ENCODE results near the gene PINLYP.

PINLYP gene

DNA sequence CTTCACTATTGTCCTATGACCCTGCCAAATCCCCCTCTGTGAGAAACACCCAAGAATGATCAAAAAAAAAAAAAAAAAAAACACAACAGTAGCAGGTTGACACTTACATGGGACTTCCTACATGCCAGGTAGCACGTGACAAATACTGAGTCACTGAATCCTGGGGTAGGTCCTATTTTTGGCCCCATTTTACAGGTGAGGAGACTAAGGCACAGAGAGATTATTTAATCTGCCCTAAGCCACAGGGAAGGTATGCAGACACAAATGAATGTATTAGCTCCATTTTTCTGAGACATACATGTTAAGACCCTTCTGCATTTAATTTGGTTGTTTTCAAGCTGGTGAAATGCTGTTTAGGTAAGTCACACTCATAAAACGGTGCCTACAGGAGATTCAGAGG is 26.9 kb upstream of the PINLYP start:
- DNase-seq (ENCODE audit: low read depth), result no peak

DNA sequence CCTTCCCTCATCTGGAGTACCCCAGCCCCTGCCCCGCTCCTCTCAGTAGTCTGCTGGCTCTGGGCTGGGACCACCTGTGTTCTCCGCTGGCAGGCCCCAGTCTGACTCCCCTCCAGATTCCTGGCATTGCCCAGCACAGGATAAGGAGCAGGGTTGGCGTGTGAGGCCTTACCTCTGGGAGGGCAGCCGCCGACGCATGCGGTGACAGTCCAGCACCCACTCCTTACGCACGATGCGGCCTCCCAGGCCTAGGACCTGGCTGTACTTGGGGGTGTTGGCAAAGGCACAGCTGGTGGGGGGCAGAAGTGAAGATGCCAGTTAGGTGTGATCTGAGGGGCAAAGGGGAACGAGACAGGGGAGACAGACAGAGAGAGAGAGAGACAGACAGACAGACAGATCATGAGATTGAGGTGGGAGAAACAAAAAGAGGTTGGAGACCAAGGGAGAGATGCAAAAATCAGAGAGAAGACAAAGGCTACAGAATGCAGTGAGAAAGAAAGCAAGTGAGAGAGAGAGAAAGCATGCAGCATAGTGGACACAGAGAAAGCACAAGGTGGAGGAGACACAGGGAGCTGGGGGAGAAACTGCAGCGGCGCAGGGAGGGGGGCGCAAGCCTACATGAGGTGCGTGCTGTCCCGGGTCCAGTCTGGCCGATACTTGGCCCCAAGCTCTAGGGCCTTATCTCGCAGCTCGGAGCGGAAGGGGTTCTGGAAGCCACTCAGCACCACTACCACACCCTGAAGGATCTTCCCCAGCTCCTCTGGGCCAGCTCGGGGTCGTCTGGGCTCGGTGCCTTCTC is 24.0 kb upstream of the PINLYP start:
- DNase-seq (ENCODE audit: low read depth), result no peak

DNA sequence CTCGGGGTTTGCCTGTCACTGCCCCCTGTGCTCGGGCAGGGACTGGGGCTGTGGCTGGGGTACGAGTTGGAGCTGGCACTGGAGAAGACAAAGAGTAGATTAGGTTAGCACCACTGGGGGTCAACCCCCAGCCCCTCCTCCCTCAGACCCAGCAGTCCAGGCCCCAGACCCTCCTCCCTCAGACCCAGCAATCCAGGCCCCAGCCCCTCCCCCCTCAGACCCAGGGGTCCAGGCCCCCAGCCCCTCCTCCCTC is 23.5 kb upstream of the PINLYP start:
- DNase-seq (ENCODE audit: low read depth), result no peak

DNA sequence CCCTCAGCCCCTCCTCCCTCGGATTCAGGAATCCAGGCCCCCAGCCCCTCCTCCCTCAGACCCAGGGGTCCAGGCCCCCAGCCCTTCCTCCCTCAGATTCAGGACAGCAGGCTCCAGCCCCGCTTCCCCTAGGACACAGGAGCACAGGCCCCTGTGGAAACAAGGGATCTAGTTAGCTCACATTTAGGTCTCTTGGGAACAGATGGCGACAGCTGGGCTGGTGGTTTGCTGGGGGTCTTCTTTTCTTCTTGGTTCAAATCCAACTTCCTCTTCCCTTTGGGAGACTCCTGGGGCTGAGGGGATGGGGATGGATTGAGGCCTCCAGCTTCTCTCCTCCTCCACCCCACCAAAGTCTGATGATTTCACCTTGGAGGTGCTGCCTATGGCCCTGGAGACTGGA is 23.0 kb upstream of the PINLYP start:
- no peak for DNase-seq (ENCODE audit: low read depth)

DNA sequence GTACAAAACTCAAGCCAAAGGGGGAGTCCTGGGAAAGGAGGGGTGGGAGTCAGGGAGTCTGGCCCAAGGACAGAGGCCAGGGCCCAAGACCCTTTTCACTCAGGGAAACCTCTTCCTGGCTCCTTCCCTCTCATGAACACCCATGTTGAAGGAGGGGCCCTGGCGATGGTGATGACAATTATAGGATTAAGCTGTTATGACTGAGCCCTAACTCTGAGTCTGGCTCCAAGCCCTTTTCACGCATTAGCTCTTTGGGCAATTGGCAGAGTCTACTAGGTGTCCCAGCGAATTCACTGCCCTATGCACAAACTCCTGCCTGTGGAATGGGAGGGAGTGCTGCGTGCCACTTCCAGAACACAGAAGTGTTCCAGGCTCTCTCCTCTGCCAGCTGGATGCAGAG is 21.9 kb upstream of the PINLYP start:
- no peak for DNase-seq (ENCODE audit: low read depth)

DNA sequence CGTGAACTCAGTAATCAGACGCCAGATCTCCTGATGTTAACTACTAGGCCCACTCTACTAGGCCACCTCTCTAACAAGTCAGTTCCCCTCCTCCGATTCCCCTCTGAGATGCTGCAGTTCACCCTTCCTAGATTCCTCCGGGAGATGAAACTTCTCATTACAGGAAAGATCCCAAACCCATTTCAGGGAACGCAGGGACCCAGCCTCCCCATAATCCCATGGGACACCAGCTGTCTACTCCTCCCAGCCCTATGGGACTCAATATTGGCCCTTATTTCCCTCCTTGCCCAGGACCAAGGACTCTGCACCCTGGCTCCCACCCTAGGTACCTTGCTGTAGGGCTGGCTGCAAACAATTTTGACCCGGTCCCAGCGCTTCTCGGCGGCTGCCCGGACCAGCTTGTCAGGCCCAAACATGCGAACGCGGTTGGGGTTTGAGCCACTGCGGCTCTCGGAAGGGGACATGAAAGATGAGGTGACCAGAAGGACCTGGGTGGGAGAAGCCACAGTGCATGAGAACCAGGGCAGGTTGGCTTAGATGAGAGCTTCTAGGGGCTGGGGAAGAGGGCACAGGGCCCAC is 21.2 kb upstream of the PINLYP start:
- no peak for DNase-seq (ENCODE audit: low read depth)

DNA sequence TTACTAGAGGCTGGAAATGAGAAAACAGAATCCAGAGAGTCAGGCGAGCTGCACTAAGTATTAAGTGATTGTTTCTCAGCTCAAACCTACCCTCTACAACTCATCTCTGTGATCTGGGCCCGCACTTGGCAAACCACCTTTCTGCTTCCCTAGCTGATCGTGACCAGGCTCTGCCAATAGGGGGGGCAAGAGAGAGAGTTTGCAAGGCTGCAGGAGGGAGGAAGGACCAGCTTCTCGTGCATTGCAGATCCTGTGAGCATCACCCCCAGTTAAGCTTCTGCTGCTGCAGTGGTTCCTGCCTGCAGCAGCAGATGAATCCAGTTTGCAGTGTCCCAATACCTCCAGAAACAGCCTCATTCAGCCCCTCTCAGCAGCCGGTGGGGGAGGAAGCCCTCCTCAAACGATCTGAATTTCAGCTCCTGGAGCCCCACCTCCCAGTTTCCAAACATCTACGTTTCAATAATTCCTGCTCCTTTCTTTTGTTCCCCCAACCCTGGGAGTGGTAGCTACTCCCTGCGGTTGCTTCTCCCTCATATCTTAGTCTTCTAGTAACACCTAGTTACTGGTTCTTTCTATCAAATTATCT is 20.3 kb upstream of the PINLYP start:
- peak; percentile 74 for DNase-seq (ENCODE audit: low read depth)

DNA sequence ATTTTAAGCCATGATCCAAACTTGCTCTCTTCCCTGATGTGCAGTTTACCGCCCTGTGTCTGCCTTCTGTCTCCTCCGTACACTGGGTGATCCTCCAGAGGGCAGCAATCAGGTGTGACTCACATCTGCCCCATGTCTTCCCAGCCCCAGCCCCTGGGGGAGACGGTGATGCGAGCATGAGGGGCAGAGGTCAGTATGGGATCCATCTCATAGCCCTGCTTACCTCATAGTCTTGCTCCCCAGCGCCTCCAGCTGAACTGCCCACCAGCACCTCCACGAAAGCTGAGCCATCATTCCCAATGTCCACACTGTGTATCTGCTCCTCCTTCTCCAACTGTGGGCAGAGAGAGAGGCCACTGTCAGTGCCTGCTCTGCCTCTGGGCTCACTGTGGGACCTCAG is 14.9 kb upstream of the PINLYP start:
- peak; percentile 78 for DNase-seq (ENCODE audit: low read depth)

DNA sequence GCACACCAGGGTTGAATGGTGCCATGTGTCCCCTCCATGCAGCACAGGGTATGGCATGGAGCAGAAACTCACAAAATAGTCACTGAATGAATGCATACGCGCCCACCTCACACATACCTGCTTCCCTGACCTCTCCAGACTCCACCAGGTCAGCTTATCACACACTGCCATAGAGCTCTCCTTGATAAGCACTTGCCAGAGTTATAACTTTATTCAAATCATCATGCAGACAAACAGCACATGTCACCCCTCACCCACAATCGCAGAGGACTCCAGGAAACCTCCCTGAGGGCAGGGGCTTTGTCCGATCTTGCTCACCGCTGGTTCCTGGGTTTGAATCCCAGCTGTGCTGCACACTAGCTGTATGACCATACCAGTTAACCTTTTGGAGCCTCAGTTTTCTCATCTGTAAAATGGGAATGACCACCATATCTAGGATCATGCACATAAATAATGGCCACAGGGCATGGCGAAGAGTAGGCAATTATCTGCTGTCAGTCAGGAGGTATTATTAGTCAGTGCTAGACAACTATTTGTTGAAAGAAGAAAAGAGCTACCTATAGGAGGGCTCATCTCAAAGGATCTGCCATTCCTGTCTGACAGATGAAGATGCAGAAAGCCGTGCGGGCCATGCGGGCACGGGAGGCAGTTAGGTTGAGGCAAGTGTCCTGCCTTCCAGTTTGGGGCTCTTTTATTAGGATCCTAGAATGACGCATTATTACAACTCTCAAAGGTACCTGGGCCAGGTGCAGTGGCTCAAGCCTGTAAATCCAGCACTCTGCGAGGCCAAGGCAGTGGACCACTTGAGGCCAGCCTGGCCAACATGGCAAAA is 14.2 kb upstream of the PINLYP start:
- no peak for DNase-seq (ENCODE audit: low read depth)

DNA sequence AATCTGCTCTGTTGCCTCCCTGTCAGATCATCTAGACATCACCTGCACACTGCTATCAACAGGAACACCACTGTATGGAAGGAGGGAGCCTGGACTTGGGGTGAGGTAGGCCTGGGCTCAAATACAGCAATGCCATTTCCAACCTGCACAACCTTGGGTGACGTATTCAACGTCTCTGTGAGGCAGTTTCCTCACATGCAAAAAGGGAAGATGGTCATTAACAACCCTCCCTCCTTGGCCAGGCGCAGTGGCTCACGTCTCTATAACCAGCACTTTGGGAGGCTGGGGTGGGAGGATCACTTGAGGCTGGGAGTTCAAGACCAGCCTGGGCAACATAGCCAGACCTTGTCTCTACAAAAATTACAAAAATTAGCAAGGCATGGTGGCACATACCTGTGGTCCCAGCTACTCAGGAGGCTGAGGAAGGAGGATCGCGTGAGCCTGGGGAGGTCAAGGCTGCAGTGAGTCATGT is 13.3 kb upstream of the PINLYP start:
- no peak for DNase-seq (ENCODE audit: low read depth)

DNA sequence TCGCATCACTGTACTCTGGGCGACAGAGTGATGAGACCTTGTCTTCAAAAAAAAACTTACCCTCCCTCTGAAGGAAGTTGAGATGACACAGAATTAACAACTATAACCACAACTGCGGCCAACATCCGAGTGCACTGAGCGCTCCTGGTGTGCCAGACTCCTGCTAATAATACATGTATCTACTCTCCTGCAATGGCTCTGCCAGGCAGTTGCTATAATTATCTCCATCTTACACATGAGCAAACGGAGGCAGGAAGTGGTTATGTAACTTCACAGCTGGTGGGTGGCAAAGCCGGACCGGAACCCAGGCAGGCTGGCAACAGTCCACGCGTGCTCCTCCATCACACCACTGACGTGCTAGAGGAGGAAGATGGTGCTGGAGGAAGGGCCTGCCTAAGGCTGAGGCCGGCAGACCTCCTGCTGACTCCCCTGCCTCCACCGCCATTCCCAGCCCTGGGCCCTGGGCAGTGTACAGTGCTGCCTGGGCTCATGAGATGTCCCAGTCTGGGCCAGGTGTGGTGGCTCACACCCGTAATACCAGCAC is 12.8 kb upstream of the PINLYP start:
- DNase-seq (ENCODE audit: low read depth), result peak; percentile 95

DNA sequence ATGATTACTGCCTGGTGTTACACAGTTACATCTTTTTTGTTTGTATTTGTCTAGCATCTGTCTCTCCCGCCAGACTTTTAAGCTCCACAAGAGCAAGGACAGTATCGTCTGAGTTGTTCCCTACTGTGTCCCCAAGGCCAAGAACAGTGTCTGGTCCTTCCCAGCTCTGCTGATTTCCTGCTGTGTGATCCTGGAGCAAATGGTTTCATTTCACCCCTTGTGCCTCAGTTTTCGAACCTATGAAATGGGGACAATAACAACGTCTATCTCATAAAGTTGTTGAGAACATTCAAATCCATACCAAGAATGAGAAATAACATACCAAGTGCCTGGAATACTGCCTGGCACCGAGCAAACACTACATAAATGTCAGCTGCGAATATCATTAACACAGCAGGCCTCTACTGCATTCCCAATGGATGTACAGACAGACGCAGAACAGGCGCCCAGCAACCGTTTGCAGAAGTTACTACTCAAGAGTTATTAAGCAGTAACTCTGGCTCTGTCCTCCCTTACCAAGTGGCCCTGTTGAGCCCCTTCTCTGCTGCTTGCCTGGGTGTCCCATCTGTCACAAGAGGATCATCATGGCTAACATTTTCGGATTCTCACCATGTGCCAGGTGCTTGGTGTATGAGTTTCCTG is 11.7 kb upstream of the PINLYP start:
- no peak for DNase-seq (ENCODE audit: low read depth)

DNA sequence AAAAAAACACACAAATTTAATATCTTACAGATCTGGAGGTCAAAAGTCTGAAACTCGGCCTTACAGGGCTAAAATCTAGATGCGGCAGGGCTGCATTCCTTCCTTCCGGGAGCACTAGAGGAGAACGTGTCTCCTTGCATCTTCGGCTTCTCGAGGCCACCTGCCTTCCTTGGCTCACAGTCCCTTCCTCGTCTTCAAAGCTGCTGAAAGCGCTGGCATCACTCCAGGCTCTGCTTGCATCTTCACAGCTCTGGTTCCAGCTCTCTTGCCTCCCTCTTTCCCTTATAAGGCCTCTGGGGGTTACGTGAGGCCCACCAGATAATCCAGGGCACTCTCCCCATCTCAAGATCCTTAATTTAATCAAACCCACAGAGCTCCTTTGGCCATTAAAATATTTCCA is 10.8 kb upstream of the PINLYP start:
- DNase-seq (ENCODE audit: low read depth), result no peak

DNA sequence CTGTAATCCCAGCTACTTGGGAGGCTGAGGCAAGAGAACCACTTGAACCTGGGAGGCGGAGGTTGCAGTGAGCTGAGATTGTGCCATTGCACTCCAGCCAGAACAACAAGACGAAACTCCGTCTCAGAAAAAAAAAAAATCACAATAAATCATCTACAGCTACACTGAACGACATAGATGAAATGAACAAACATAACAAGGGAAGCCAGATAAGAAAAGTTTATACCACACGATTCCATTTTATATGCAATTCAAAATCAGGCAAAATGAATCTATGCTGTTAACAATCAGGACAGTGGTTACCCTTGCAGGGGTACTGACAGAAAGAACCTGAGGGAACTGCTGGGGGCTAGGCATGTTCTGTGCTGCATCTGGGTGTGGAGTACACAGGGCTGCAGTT is 5.9 kb upstream of the PINLYP start:
- no peak for DNase-seq (ENCODE audit: low read depth)

DNA sequence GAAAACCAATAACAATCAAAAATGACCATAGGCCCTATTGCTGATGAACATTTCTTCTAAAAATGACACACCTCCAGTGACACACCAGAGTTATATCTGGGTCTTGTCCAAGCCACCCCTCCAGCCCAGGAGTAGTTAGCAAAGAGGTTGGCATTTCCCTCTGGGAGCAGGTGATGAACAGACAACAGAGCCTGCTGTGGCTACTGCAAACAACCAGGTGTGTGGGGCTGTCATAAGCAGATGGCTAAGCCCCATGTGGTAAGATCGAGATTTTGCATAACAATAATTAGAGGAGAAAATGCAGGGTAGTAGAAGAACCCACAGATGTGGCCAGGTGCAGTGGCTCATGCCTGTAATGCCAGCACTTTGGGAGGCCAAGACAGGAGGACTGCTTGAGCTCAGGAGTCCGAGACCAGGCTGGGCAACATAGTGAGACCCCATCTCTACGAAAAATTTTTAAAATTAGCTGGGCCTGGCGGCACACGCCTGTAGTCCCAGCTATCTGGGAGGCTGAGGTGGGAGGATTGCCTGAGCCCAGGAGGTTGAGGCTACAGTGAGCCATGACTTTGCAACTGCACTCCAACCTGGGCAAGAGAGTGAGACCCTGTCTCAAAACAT is 5.3 kb upstream of the PINLYP start:
- peak; percentile 22 for DNase-seq (ENCODE audit: low read depth)

DNA sequence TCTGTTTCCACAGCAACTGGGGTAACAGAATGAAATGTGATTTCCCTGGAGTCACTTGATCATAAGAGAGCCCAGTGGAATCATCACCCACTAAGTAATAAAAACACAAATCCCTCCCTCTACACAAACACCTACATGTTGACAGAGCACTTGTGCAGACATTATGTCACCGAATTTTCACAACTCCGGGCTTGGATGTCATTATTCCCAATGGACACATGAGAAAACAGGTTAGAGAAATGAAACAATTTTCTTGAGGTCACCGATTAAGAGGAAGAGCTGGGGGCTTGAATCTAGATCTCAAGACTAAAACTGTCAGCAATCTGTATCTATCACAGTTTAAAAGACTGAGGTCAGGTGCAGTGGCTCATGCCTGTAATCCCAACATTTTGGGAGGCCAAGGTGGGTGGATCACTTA is 3.4 kb upstream of the PINLYP start:
- no peak for DNase-seq (ENCODE audit: low read depth)

DNA sequence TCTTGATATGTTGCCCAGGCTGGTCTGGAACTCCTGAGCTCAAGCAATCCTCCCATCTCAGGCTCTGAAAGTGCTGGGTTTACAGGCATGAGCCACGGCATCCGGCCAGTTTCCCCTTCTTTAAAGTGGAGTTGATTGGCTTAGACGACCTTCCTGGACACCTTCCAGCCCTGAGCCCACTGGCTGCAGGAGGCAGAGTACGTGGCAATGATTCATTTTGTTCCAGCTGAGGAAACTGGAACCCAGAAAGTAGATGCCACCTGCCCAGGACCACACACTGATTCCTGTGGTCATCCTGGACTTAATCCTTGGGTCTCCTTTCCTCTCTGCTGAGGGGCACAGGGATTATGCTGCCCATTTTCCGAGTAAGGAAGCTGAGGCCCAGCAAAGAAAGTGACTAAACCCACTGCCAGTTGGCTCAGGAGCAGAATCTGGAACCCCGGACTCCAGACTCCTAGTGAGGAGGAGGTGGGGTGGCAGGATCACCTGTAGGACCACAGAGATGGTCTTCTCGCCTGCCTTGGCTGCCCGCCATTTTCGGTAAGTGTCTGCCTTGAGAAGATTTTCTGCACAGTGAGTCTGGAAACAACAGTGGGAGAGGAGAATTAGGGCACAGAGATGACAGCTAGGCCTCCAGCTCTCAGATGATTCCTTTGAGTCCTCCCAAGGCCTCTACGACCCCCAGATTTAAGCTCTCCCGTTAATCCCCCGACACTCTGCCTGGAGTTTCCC is 1.0 kb upstream of the PINLYP start:
- DNase-seq (ENCODE audit: low read depth), result peak; percentile 79

DNA sequence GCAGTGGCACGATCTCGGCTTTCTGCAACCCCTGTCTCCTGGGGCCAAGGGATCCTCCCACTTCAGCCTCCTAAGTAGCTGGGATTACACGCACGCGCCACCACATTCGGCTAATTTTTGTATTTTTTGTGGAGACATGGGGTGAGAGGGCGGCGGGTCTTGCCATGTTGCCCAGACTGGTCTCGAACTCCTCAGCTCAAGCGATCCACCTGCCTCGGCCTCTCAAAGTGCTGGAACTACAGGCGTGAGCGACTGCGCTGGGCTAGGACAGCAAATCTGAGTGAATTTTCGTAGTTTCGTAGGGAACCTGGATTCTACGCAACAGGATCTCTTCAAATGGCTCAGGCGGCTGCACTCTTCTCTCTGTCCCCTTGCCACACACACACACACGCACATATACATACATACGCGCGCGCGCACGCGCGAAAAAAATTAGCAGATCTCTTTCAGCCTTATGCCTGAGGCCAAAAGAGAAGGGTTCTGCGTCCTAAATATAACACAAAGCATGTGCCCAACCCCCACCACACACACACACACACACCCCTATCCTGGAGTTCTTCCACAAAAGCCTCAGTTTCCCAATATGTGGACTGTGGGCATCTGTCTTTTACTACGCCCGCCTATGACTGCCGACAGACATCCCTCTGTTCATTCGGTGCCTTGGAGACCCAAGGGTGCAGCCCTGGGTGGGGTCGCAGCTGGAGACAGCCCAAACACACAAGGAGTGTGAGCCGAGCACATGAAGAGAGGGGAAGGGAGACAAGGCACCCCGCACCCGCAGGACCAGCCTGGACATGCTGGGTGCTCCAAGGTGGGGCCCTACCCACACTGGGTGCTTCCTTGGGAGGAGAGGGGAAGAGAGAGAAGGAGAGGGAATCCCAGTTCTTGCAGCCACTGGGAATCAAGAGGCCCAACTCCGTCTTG is 616 bp downstream of the PINLYP start:
- DNase-seq (ENCODE audit: low read depth), result no peak

DNA sequence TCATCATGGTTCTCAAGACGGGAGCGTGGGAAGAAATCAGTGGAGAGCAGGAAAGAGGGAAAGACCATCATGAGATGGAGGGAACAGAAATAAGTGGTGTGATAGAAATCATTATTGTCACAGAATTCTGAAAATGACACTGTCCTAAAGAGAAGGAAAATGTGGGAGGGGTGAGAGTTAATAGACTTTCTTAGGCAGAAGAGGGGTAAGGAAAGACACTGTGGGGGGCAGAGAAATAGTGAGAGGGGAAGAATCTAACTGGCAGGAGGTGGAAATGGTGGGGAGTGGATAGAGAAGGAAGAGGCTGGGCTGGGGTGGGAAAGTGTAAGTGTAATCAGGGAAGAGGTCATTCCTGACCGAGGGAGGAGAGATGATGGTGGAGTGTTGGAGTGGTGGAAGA is 3.2 kb downstream of the PINLYP start:
- DNase-seq (ENCODE audit: low read depth), result no peak

DNA sequence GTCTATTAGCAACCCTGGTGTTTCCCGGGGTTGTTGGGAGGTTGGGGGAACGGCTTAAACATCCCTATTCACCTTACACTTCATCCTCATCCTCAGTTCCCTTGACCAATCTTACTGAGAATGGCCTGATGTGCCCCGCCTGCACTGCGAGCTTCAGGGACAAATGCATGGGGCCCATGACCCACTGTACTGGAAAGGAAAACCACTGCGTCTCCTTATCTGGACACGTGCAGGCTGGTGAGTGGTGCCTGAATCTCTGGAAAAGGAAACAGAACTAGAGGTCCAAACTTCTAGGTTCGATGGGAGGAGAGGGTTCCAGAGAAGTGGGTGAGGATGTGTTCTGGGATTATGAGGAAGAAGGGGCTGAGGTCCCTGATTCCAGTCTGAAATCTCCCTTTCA is 5.9 kb downstream of the PINLYP start:
- DNase-seq (ENCODE audit: low read depth), result no peak
